ENCODE data around the gene CDR2L.
"Not testable (repeated sequence)": the region's sequence is repeated elsewhere in the genome, so short reads cannot be mapped to it uniquely, and the experiment has no call there.

The CDR2L gene

DNA sequence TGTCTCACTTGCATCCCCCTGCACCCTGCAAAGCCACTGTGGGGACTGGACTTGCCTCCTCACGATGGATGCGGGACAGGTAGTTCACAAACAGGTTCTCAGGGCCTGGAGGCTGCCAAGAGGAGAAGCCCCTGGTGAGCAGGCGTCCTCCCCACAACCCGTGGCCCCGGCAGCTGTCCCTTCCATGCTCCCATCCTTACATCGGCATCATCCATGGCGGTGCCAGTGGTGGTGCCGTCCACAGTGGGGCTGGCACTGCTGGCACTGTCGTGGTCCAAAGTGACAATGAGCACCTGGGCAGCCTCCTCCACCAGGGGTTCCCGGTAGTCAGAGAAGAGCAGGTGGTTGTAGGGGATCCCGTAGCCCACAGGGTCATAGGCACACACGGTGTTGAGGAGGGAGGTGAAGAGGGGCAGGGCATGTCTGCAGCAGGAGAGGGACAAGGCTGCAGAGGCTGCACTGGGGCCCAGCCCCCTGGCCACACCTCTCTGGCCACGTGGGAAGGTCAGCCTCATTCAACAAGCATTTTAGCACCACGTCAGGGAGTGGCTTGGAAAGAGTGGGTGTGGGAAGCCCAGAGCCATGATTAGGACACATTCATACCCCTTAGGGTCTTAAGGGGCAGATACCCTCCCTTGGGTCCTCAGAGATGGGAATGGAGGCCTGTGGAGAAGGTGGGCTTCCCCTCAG is 27.5 kb upstream of the CDR2L start:
- DNase-seq (ENCODE audit: low spot score): peak; percentile 41
- peak; percentile 61 for FAIRE-seq

DNA sequence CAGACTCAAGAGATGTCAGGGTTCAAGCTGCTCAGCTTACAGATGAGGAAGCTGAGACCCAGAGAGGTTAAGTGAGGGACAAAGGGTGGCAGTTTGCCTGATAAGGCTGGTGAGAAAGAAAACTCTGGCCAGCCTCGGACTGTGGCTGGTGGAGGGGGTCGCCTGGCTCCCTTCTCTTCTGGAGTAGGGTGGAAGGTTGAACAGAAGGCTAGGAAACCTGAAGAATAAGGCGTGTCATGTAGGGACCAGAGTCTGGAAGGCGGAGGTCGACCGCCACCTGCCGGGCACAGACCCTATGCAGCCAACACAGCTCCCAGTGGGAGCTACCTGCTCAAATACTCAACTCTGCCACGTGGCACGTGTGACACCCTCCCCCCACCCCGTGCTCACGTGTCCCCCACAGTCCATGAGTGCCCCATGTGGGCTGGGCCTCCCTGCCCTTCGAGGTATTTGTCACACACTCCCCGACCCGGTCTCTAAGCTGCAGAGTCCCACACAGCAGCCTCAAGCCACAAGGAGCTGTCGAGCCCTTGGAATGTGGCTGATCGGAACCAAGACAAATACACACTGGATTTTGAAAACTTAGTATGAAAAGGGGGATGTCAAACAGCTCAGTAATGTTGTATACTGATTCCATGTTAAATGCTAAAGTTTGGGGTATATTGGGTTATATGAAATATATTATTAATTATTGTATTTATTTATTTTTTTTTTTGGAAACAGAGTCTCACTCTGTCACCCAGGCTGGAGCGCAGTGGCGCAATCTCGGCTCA is 26.7 kb upstream of the CDR2L start:
- DNase-seq (ENCODE audit: low spot score) (peak; percentile 94), FAIRE-seq (peak; percentile 90)

DNA sequence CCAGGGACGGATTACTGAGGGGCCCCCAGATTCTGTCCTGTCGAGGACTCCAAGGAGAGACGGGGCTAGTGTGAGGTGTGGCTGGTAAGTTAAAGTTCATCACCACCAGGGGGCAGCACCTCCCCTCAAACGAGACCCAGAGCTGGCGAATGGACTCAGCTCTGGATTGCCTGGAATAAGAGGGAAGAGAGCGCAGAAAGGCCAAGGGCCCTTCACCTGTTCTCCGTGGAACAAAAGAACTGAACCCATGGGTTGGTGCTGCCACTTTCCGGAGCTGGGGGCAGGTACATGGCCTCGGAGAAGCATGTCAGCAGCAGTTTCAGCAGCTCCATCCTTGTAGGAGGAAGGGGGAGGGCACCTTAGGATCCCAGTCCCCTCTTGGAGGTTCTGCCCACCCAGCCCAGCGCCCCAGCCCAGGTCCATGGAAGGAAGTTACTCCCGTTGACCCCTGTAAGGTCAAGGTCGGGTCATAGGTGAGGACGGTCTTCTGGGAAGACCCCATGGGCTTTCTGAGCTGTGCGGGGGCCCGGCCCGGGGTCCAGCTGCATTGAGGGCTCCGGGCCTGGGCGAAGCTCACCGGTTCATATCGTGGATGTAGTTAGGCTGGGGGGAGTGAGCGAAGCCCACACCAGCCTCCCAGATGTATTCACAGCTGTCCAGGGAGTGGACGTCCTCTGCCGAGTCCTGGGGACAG is 25.6 kb upstream of the CDR2L start:
- FAIRE-seq: peak; percentile 32
- DNase-seq (ENCODE audit: low spot score): peak; percentile 93

DNA sequence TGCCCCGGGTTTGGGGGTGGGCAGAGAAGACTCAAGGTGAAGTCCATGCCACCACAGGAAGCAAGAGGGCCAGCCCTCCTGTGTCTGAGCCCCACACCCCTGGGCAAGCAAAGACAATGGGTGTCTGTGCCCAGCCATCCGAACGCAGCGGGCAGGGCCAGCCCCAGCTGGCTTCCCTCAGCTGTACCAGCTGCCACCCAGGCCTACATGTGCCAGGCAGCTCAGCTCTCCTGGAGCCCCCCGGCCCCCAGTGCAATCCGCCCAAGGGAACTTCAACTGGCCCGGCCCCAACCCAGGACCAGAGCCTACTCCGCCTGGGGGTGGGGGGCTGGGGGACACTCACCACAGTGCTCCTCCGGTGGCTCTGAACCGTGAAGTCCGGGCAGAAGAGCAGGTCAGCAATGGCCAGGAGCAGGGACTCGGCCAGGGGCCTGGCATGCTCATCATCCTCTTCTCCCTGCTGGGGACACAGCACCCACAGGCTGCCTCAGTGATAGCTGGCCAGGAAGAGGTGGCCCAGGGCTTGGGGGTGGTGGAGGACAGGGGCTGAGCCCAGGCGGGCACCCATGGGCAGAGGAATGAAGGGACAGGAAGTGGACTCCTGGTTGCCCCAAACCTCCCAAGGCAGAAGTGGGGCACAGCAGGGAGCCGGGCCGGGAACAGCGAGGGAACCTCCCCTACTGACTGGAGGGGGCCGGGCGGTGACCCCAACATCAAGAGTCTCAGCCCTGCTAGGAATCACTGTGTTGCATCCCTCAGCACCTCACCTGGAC is 24.6 kb upstream of the CDR2L start:
- FAIRE-seq (no peak), DNase-seq (ENCODE audit: low spot score) (no peak)

DNA sequence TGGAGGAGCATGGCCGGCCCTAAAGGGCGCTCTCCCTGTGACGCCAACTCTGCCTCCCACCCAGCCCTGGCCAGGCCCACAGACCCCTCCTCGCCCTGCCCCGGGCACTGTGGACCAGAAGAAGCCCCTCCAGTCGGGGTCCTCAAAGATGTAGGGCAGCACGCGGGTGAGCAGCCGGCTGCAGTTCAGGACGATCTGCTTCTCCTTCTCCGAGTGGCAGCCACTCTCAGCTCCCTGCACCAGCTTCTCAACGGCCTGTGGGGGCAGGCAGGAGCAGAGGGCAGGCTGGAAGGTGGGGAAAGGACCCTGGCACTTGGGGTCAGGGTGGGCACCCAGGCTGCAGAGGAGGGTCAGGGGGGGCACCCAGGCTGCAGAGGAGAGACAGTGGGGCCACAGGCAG is 23.8 kb upstream of the CDR2L start:
- FAIRE-seq (no peak), DNase-seq (ENCODE audit: low spot score) (no peak)

DNA sequence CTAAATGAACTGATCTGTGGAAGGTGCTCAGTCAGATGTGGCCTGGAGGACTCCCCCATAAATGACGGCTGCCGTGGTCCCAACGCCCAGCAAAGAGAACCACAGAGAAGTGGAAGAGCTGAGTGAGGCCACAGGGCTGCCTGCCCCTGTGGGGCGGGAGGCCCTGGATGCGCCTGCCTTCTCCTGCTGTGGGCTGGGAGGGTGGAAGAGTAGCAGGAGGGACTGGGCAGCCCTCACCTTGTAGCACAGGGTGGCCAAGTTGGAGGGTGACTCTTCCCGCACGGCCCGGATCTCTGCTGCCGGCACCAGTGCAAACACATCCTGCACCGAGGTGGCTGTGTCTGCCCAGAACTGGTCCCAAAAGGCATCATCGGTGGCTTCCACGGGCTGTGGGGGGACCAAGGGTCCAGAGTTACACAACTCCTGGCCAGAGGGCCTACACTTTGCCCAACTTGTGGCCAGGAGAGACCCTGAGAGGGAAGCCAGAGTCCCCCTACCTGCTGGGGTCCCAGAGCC is 23.1 kb upstream of the CDR2L start:
- DNase-seq (ENCODE audit: low spot score): no peak
- FAIRE-seq: no peak

DNA sequence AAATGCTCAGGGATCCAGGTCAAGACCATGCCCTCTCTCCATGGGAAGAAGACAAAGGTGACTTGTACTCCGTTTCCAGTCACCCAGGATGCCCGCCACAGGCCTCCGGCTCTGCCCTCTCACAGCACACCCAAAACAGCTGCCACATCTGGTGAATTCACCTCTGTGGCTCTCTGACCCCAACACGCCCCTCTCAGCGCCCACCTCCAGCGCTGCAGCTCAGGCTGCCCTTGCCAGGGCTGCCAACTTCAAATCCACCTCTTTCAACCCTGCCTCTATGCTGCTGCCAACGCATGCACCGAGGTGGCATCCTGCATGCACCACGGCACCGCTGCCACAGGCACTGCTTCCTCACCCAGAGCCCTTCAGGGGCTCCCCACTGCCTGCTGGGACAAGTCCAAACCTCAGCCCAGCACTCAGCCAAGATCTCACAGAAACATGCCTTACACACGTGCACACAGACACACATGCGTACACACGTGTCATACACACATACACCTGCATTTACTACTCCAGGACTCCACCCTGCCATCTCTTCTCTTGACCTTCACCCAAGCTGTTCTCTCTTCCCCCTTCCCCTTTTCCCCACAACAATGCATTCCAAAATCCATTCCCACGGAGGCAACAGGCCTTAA is 22.3 kb upstream of the CDR2L start:
- FAIRE-seq: no peak

DNA sequence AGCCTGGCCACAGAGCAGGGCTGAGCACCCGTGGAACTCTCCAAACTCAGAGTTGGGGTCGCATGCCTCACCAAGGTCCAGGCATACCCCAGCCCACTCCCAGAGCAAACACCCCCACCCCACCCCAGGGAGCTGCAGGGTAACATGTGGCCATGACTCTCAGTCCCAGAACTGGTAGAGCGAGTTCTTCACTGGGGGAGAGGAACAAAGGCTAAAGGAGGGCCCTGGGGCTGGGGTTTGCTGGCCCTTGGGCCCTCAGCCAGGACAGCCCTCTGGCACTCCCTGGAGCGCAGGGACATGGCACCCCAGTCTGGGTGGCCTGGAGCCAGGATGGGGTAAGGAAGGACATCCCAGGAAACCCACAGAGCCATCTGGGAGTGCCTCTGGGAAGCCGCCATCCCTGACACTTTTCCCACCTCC is 19.1 kb upstream of the CDR2L start:
- FAIRE-seq: no peak
- DNase-seq (ENCODE audit: low spot score): no peak

More for the DNA sequence above, 22.3 kb upstream of the CDR2L start:
- DNase-seq (ENCODE audit: low spot score): no peak

DNA sequence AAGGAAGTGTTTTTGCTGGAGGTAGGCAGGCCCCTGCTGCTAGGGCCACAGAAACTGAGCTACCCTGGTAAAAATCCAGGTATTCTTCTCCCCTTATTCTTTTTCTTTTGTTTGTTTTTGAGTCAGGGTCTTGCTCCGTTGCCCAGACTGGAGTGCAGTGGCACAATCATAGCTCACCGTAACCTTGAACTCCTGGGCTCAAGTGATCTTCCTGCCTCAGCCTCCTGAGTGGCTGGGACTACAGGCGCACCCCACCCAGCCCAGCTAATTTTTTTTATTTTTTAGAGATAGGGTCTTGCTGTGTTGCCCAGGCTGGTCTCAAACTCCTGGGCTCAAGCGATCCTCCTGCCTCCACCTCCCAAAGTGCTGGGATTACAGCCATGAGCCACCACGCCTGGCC is 17.9 kb upstream of the CDR2L start:
- DNase-seq (ENCODE audit: low spot score); FAIRE-seq: not testable (repeated sequence)

DNA sequence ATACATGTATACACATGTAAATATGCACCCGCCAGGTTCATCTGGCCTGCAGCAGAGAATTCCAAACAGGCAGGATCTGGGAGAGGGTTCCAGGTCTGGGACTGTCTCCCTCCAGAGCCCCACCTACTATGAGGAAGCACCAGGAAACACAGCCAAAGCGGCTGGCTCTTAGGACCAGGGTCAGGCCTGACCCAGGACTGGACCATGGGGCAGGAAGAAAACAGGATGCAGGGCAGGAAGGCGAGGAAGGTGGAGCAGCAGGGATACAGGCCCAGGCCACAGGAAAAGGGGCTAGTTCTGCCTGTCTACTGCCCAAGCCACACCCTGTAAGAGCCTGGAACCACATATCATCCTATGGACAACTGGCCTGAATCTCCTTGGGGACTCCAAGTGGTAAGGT is 17.0 kb upstream of the CDR2L start:
- no peak for FAIRE-seq

DNA sequence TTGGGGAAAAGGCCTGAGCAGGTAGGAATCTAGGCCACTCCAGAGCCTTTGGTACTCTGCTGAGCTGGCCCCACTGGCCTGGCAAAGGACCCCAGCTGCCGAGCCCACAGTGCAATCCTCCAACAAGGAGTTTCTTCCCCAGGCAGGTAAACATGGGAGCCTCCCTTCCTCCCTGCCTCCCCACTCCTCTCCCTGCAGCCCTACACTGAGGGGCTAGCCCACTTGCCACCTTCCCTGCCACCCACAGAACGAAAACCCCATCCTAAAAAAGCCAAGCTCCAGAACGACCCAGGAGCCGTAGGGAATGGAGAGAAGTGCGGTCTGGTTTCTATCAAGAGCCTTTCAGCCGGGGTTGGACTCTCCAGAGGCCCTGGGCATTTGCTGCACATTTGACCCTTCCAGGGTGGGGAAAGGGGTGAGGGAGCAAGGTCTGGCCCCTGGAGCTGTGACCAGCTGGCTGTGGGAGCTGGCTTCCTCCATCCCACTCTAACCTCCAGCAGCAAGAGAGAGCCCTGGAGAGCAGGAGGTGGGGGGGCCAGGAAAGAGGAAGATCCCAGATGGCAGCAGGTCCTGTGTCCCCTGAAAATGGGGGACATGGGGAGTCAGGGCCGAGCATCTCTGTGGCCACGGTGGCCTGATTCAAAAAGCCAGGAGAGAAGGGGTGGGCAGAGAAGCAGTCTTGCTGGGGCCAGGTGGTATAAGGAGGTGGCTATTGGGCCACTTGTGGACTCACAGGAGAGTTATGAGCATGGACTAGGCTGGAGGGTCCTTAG is 16.2 kb upstream of the CDR2L start:
- FAIRE-seq: no peak
- no peak for DNase-seq (ENCODE audit: low spot score)

More for the DNA sequence above, 17.0 kb upstream of the CDR2L start:
- no peak for DNase-seq (ENCODE audit: low spot score)

DNA sequence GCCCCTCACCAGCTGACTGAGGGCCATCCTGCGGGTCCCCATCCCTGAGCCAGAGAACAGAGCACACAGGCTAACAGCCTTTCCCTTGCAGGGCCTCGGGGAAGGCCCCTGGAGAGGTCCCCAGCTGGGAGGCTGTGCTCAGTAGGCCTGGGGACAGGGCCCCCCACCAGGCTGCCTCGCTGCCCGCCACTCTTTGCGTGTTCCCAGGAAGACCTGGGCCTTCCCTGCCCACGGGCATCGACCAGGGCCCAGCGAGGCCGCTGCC is 15.7 kb upstream of the CDR2L start:
- DNase-seq (ENCODE audit: low spot score) (no peak), FAIRE-seq (no peak)

DNA sequence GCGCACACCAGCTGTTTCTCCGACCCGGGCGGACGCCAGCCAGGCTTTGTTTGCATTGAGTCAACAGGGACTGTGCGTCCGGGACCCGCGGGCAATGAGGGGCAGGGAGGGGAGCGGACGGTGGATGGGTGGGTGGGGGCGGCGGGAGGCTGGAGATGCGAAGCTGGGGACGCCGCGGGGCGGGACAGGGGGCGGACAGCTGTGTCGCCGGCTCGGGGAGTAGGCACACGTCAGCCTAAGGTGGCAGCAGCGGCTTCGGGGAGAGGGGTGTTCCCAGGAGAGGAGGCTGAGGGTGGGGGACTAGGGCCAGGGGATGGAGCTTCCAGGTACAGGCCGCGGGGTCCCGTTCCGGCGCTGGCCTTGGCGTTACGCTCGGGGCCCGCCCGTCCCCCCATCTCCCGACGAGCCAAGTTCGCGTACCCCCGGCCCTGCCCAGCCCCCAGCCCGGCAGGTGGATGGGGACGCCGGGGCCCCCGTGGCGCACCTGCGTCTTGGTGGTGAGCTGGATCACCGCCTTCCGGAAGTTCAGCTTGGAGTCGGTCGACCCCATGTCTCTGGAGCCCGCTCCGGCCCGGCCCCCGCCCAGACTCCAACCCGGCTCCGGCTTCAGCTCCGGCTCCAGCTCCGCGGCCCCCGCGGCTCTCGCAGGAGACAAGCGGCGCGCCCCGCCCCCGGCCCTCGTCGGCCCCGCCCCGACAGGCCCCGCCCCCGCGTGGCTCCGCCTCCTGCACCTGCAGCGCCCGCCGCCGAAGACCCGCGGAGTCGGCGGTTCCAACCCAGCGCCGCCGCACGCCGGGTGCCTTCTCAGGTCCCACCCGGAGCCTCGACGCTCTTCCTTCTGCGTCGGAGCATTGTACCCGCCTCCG is 15.1 kb upstream of the CDR2L start, which contains the start of gene HID1:
Gene HID1 (minus strand): TSS at position 653 of the 866 bp plus-strand sequence. CDS start 103 bp downstream, at position 550.
- peak; percentile 79 for FAIRE-seq
- peak; percentile 85 for DNase-seq (ENCODE audit: low spot score)

DNA sequence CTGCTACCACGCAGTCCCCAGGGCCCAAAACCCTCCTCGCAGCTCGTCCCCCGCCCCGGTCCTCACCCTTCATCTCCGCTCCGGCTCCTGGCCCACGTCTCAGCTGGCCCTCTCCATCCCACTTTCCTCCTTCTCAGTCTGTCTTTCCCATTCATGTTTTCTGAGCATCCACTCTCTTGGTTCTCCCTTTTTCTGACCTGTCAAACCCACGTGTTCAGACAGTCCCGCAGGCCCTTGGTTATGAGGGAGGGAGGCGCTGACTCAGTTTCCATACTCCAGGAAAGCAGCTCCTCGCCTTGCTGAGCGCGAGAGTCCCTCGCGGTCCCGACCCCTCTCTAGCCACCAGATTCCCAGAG is 14.5 kb upstream of the CDR2L start:
- FAIRE-seq: no peak

DNA sequence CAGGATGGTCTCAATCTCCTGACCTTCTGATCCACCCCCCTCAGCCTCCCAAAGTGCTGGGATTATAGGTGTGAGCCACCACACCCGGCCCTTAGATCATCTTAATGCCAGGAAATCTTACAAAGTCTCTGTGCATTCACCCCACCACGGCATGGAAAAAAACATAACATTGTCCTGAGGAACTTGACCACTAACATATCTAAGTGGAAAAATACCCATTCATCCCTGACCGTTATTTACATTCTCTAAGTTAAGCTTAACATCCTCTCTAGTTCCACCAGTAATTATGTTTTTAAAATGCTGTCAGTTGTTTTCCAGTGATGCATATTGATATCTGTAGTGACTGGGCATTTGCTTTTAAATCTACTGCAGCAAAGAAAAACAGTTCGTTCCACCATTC is 11.5 kb upstream of the CDR2L start:
- no peak for FAIRE-seq
- DNase-seq (ENCODE audit: low spot score): no peak

More for the DNA sequence above, 14.5 kb upstream of the CDR2L start:
- no peak for DNase-seq (ENCODE audit: low spot score)

DNA sequence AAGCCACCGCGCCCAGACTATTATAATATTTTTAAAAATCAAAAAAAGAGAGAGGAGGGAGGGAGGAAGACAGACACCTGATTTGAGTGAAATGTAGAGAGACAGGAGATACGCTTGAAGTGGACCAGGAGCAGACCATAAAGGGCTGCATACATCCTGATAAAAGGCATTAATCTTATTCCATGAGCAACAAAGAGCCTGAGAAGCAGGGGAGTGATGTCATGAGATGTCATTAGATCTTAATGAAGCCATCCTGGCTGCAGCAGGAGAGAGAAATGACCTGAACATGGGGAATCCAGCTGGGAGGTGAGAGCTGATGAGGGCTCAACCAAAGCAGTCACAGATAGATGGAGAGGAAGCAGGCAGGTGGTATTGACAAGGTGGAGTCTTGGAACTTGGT is 9.6 kb upstream of the CDR2L start:
- DNase-seq (ENCODE audit: low spot score): no peak
- FAIRE-seq: no peak

DNA sequence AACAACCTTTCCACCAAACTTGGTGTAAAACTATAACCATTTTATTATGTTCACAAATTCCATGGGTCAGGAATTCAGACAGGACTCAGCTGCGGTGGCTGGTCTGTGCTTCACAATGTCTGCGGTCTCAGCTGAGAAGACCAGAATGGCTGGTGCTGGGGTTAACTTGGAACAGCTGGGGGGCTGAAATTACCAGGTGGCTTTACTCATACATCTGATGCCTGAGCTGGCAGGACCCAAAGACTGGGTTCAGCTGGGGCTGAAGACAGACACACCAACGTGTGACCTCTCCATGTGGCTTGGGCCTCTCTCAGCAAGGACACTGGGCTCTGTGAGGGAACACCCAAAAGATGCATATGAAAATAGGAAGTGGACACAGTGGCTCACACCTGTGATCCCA is 9.2 kb upstream of the CDR2L start:
- DNase-seq (ENCODE audit: low spot score) (no peak), FAIRE-seq (no peak)

DNA sequence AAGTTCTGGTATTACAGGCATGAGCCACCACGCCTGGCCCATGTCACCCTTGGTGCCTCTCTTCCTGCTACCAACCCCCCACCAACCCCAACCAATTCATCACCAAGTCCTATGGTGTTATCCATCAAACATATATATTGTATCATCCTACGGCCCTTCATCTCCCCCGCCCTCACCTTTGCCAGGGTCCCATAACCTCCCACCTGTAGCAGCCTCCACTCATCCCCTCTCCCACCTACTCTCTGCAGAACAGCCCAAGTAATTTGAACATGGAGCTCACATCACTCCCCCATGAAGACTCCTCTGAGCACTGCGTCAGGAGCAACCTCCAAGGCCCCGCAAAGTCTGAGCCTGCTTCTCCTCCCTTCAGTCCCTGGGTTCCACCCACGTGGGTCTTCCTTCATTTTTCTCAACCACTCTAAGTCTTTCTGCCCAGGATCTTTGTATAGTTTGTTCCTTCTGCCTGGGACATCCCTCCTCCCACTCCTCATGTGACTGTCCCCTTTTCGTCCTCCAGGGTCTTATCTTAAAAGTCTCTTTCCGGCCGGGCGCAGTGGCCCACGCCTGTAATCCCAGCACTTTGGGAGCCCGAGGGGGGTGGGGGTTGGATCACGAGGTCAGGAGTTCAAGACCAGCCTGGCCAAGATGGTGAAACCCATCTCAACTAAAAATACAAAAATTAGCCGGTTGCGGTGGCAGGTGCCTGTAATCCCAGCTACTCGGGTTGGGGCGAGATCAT is 7.9 kb upstream of the CDR2L start:
- FAIRE-seq (no peak), DNase-seq (ENCODE audit: low spot score) (no peak)

Measured in urothelium cell line (cell line).